GM21576 (cell line): ENCODE measurements around the gene FOXC2.

Experiments
- ATAC-seq: cut with Tn5 transposase; IDR thresholded peaks from one replicate; pipeline ENCODE4 v1.9.1; 2021; ENCODE audit warnings: mild to moderate bottlenecking, moderate library complexity; ENCODE audit not compliant: unreplicated experiment

FOXC2 gene

GRCh38 chr16:86609115-86609514 lies 42.5 kb downstream of the FOXC2 start:
- ATAC-seq: no peak

- no peak for ATAC-seq
Measured at GRCh38 chr16:86609661-86610060, 43.0 kb downstream of the FOXC2 start.

DNA sequence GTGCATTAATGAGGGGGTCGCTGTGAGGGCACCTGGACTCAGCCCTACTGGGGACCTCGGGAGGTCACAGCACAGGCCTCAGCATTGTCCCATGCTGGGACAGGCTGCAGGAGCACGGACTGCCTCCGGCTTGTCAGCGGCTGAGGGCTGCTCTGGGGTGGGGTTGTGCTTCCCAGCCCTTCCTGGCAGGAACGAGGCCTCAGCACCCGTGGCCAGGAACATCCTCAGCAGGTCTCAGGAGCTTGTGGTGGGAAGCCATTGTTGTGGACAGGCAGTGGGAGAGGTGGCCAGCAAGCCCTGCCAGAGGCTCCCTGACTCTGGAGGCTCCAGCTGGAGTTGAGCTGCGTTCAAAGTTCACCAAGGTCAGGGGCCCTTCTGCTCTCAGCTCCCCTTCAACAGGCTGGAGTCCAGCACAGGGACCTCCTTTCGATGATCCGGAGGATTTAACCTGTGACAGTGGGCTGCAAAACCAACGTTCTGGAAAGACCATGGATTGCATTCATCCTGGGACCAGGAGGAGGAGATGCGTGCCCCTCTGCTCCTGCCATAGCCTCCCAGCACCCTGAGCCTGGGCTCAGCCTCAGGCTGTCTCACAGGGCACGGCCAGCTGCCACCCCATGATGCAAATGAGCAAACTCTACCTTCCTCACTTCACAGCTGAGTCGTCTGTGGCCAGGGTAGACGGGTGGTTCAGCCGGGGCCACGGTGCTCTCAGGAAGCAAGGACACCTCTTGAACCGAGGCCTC lies 44.3 kb downstream of the FOXC2 start:
- no peak for ATAC-seq

- no peak for ATAC-seq
Measured at GRCh38 chr16:86611525-86611855, 44.9 kb downstream of the FOXC2 start.

DNA sequence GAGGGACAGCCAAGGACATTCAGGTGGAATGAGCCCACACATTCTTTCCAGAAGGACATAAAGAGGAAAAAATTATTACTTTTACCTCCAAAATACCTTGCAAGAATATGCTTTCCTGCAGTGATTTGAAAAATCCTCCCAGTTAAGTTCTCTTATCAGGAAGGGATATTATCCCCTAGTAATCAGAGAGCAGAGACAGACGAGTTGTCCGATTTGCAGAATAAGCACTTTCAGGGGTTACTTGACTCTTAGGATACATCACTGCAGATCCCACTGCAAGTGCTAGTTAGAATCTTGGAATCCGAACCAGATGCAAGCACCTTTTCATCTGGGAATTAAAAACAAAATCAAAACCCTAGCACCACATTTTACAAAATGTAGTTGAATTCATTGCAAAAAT lies 45.3 kb downstream of the FOXC2 start:
- ATAC-seq: no peak

- no peak for ATAC-seq
Measured at GRCh38 chr16:86614699-86615098, 48.1 kb downstream of the FOXC2 start.

DNA sequence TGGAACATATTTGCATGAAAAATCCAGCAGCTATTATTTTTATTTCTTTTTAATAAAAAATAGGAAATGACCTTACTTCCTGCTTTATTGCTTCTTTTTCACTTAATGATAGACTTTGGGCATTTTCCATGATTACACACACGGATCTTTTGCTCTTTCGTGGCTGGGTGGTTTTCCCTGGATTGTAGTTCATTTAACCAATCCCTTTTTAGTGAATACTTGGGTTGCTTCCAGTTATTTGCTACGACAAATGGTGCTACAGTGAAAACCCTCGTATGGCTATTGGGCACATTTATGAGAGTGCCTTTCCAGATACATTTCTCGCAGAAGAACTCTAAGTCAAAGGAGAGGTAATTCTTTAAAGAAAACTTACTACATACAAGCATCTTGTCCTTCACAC lies 50.3 kb downstream of the FOXC2 start:
- ATAC-seq: no peak

- no peak for ATAC-seq
Measured at GRCh38 chr16:86618431-86619238, 52.0 kb downstream of the FOXC2 start.
